ENCODE results near the gene HDAC9. TPM values are rescaled to one million over a fixed set of nuclear protein-coding genes. Genes with fewer than 3 reads are reported as not detected.
A peak's percentile ranks its signal among the peaks of the same experiment; 100 is the strongest.

HDAC9 gene
- total RNA-seq, 2 donors from 2014 or later: 1.5 to 4.0 TPM

DNA sequence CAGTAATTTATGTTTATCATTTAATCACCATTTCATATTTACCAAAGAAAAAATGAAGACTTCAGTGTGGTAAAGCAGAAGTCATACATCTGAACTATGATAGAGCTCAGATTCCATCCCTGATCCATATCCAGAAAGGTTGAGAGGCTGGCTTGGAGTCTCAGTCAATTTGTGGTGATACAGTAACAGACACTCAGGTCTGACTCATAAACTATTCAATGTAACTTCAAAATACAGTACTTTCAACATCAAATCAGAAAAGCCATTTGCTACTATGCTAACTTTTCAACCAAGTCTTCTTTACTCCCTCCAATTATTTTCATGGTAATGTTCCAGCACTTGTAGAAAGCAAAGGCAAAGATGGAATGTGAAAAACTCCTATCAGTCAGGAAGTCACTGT lies 190.4 kb downstream of the HDAC9 start:
- H3K4me1 ChIP-seq (ENCODE audit: control insufficient read depth, insufficient read depth, low read length): peaks cover 4% of the 10 kb centered on the region
- no peaks in the 10 kb centered on the region for H3K27me3 Mint-ChIP-seq (ENCODE audit: insufficient read depth)
- TF ChIP-seq, protein P1, sequence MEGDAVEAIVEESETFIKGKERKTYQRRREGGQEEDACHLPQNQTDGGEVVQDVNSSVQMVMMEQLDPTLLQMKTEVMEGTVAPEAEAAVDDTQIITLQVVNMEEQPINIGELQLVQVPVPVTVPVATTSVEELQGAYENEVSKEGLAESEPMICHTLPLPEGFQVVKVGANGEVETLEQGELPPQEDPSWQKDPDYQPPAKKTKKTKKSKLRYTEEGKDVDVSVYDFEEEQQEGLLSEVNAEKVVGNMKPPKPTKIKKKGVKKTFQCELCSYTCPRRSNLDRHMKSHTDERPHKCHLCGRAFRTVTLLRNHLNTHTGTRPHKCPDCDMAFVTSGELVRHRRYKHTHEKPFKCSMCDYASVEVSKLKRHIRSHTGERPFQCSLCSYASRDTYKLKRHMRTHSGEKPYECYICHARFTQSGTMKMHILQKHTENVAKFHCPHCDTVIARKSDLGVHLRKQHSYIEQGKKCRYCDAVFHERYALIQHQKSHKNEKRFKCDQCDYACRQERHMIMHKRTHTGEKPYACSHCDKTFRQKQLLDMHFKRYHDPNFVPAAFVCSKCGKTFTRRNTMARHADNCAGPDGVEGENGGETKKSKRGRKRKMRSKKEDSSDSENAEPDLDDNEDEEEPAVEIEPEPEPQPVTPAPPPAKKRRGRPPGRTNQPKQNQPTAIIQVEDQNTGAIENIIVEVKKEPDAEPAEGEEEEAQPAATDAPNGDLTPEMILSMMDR (conservative IDR thresholded peaks at IDR 0.05): no peak
- no peaks in the 10 kb centered on the region for H3K27me3 ChIP-seq (ENCODE audit: control insufficient read depth, insufficient read depth, low read length, poor library complexity, severe bottlenecking)
- H3K9ac ChIP-seq (ENCODE audit: extremely low read depth, low read length, poor library complexity, severe bottlenecking): no peak overlapping the region
- no peaks in the 10 kb centered on the region for H3K9me3 ChIP-seq (ENCODE audit: control insufficient read depth, low read length)
- DNase-seq: no peak
- H3K4me3 Mint-ChIP-seq: no peak overlapping the region
- no peak overlapping the region for H3K27ac ChIP-seq (ENCODE audit: low read depth, low read length)
- no peaks in the 10 kb centered on the region for H3K36me3 ChIP-seq (ENCODE audit: control insufficient read depth, insufficient read depth, low read length)
- H3K4me3 ChIP-seq (ENCODE audit: low read length): no peak overlapping the region
- H3K36me3 Mint-ChIP-seq (ENCODE audit: low read depth): no peaks in the 10 kb centered on the region
- no peaks in the 10 kb centered on the region for H3K9me3 Mint-ChIP-seq
- H3K27ac Mint-ChIP-seq: no peak overlapping the region
- H3K4me1 Mint-ChIP-seq: peaks cover 3% of the 10 kb centered on the region

DNA sequence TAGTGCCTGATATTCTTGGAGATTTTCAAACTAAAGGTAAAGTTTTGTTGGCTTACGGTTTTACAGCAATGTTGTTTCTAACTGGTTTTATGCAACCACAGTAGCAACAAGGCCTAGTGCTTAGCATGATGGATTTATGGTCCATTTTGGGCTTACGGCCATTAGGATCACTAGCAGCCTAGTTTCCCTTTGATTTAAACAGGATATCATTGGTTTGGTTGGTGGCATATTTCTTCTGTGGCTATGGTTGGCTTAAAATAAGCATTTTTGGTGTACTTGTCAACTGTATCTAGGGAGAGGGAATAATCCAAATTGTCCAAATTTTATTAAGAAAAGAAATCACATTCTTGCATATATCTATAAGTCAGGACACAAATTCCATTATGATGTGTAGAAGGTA lies 194.0 kb downstream of the HDAC9 start:
- Histone ChIP-seq H3K27ac (ENCODE audit: low read depth, low read length) (no peak overlapping the region), H3K9ac (ENCODE audit: extremely low read depth, low read length, poor library complexity, severe bottlenecking) (no peak overlapping the region), H3K27me3 (ENCODE audit: control insufficient read depth, insufficient read depth, low read length, poor library complexity, severe bottlenecking) (no peaks in the 10 kb centered on the region), H3K36me3 (ENCODE audit: control insufficient read depth, insufficient read depth, low read length) (no peaks in the 10 kb centered on the region), H3K4me3 (ENCODE audit: low read length) (no peak overlapping the region), H3K4me1 (ENCODE audit: control insufficient read depth, insufficient read depth, low read length) (peaks cover 6% of the 10 kb centered on the region), H3K9me3 (ENCODE audit: control insufficient read depth, low read length) (no peaks in the 10 kb centered on the region)
- TF ChIP-seq, protein P1 (conservative IDR thresholded peaks at IDR 0.05): no peak
- H3K36me3 Mint-ChIP-seq (ENCODE audit: low read depth): no peaks in the 10 kb centered on the region
- DNase-seq: no peak
- H3K27ac Mint-ChIP-seq: no peak overlapping the region
- peaks cover 14% of the 10 kb centered on the region for H3K4me1 Mint-ChIP-seq
- 96 to 100% methylated on average over 1 to 2 of the region's 2 CpGs for WGBS, 2 experiments (ENCODE audit: insufficient coverage in 1 of 2, insufficient read length in 1 of 2)
- H3K4me3 Mint-ChIP-seq: no peak overlapping the region
- no peaks in the 10 kb centered on the region for H3K27me3 Mint-ChIP-seq (ENCODE audit: insufficient read depth)
- H3K9me3 Mint-ChIP-seq: no peaks in the 10 kb centered on the region

DNA sequence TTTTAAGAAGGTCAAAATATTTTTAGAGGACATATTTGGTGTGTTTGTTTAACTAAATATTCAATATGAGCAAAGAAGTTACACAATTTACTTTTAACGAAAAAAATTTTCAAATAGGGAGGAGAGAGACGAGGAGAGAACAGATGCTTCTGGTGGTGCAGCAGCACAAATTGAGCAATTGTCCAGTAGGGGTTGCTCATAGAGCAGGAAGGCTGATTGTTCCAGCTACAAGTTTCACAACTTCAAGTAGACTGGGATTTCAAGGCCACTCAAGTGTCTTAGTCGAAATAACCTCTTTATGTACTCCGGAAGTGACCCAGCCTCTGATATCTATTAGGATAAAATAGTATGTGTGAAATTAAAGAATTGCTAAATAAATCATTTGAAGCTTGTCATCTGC lies 197.9 kb downstream of the HDAC9 start:
- Histone ChIP-seq H3K27me3 (ENCODE audit: control insufficient read depth, insufficient read depth, low read length, poor library complexity, severe bottlenecking) (no peaks in the 10 kb centered on the region), H3K9me3 (ENCODE audit: control insufficient read depth, low read length) (no peaks in the 10 kb centered on the region), H3K36me3 (ENCODE audit: control insufficient read depth, insufficient read depth, low read length) (no peaks in the 10 kb centered on the region), H3K4me1 (ENCODE audit: control insufficient read depth, insufficient read depth, low read length) (peaks cover 6% of the 10 kb centered on the region), H3K4me3 (ENCODE audit: low read length) (no peak overlapping the region), H3K27ac (ENCODE audit: low read depth, low read length) (no peak overlapping the region), H3K9ac (ENCODE audit: extremely low read depth, low read length, poor library complexity, severe bottlenecking) (no peak overlapping the region)
- peak; percentile 62 for DNase-seq
- H3K27me3 Mint-ChIP-seq (ENCODE audit: insufficient read depth): no peaks in the 10 kb centered on the region
- no peak overlapping the region for H3K4me3 Mint-ChIP-seq
- peaks cover 17% of the 10 kb centered on the region for H3K4me1 Mint-ChIP-seq
- no peak overlapping the region for H3K27ac Mint-ChIP-seq
- TF ChIP-seq, protein P1 (conservative IDR thresholded peaks at IDR 0.05): peak; percentile 83
- WGBS, 2 experiments (ENCODE audit: insufficient coverage in 1 of 2, insufficient read length in 1 of 2): 71% methylated on average over 2 to 4 of the region's 4 CpGs
- no peaks in the 10 kb centered on the region for H3K36me3 Mint-ChIP-seq (ENCODE audit: low read depth)
- no peaks in the 10 kb centered on the region for H3K9me3 Mint-ChIP-seq
